Inferior parietal cortex (tissue), 1 donor: ENCODE results near the gene ARIH2.

Experiments used
- DNase-seq: peaks from one replicate; pipeline ENCODE4 v3.0.0-alpha.2; 2016; ENCODE audit errors: extremely low spot score

ARIH2 gene

GRCh38 chr3:48974076-48974864 is 55.6 kb downstream of the ARIH2 start:
- no peak for DNase-seq

DNA sequence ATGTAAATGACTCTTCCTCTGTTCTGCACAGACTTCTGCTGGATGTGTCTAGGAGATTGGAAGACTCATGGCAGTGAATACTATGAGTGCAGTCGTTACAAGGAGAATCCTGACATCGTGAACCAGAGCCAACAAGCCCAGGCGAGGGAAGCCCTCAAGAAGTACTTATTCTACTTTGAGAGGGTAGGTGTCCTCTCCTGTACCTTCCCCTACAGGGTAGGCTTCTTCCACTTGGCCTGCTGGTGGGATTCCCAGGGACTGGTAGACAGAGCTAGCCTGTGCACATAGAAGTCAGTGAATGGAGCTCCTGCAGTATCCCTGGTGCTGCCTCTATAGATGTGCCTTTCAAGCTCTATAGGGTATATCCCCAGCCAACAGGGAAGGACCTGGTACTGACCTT is 60.8 kb downstream of the ARIH2 start:
- no peak for DNase-seq

DNA sequence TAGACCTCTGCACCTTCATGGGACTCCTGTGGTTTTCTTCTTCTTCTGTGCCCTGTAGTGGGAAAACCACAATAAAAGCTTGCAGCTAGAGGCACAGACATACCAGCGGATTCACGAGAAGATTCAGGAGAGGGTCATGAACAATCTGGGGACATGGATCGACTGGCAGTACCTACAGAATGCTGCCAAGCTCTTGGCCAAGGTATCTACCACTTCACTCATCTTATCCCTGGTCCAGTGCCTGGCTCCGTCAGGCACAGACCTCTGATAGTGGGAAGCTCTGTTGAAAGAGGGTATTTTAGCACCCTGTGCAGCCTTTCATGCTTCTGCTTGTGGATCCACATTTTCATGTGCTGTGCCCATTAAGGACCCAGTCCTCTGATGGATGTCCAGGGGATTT is 61.7 kb downstream of the ARIH2 start:
- no peak for DNase-seq

DNA sequence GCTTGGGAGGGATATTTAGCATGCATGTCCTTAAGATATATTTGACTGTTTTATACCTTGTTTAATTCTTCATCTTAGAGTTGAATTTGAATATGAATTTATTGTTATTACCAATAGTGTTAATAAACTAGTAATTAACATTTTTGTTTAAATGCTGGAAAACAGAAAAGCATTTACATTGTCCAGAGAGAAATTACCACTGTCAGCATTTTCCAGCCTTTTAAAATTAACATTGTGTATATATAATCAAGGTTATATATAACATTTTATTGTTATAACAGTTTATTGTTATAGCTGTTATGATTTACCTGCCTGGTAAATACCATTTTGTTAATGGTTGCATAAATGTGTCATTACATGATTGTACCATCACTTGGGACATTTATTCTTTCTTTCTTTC is 63.4 kb downstream of the ARIH2 start:
- no peak for DNase-seq

DNA sequence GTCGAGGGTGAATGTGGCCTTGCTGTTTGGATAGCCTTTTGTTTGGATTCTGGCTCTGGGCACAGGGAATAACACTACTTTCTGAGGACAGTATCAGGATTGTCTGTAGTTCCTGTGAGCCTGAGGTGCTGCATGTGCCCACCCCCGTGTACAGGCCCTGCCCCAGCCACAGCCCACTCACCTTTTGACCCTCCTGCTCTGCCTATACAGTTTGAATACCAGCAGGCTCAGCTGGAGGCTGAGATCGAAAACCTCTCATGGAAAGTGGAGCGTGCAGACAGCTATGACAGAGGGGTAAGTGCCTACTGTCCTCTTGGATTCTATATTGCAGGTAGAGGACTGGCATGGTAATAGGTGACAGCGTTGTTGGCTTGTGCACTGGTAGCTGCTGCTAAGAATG is 64.0 kb downstream of the ARIH2 start:
- DNase-seq, result no peak

DNA sequence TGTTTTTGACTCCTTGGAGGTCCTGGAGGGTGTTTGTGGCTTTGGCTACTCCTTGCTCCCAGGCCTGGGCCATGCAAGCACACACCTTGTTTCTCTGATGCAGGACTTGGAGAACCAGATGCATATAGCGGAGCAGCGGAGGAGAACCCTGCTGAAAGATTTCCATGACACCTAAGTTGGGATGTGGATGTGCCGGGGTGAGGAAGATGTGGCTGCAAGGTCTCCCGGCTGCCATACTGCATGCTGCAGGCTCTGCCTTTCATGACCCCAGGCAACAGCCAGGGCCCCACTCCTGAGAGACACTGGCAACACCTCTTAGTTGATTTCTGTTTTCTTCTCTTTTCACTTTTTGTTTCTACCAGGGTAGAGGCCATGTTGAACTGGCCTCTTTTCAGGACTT is 64.5 kb downstream of the ARIH2 start:
- no peak for DNase-seq

- DNase-seq, result no peak
These were observed 66.0 kb downstream of the ARIH2 start for GRCh38 chr3:48984663-48985062.

GRCh38 chr3:48985831-48986376 is 67.3 kb downstream of the ARIH2 start:
- DNase-seq, result no peak

DNA sequence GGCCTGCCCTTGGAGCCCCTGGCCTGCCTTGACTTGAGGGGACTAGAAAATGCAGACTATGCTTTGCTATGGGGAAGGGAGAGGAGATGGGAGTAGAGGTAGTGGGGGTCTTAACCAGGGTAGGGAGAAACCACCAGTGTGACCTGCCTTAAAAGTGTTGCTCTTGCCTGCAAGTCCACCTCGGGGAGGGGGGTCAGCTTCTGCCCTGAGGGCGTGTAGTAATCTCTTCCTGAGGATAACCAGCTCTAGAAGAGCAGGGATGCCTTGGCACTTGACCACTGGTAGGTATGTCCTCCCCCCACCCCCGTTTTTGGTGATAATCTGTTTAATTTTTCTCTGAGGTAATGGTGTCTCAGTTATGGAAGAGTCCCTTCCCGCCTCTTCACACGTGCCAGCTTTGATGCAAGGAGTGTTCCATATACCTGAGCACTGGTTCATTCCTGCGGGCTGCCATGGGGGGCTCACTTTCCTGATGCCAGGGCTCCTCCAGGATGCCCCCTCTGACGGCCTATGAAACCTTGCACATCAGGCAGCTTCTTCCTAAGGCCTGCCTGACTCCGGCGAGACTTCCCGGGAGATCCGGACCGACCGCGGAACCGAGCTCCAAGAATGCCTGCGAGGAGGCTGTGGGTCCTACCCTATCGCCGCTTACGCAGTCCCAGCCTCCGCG is 70.6 kb downstream of the ARIH2 start:
- peak; percentile 8 for DNase-seq

- peak; percentile 81 for DNase-seq
These were observed 71.4 kb downstream of the ARIH2 start, which contains the start of gene P4HTM for GRCh38 chr3:48989796-48990635. TSS of gene P4HTM (plus strand) at chr3:48990241. CDS start at chr3:48990257, 16 bp downstream.

- peak; percentile 46 for DNase-seq
These were observed 72.2 kb downstream of the ARIH2 start for GRCh38 chr3:48990636-48991469.

DNA sequence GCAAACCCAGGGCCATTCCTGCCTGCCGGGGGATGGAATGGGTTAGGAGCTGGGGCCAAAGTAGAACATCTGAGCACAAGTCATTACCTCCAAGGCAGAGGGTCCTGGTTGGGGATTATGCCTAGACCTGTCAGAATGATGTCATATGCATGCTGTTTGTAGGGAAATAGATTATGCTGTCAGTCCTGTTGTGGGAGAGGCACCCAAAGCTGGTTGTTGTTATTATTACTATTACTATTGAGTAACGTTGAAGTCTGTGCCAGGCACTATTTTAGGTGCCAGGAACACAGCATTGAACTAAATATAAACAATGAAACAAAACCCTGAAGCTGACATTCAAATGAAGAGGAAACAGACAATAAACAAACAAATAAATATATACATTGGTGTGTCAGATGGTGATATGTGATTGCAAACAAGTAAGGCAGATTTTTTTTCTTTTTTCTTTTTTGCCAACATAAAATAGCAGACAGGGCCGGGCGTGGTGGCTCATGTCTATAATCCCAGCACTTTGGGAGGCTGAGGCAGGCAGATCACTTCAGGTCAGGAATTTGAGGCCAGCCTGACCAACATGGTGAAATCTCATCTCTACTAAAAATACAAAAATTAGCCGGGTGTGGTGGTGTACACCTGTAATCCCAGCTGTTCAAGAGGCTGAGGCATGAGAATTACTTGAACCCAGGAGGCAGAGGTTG is 73.4 kb downstream of the ARIH2 start:
- no peak for DNase-seq

- no peak for DNase-seq
These were observed 75.2 kb downstream of the ARIH2 start for GRCh38 chr3:48993834-48994233.

DNA sequence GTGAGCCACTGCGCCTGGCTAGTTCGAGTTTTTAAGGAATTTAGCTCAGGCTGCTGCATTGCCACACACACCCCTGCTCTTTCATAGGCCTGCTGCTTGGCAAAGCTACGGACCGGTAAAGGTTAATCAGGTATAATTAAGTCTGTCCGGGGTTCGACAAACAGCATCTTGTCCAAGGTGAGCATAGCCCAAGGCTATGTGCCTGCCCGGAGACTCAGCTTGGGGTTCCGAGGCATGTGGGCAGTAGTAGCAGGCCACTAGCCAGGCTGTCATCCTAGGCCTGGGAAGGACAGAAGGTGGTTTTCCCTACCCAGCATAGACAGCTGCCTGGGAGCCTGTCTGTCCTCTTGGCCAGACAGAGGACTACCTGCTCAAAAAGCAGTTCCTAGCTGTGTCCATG is 78.0 kb downstream of the ARIH2 start:
- DNase-seq, result no peak

GRCh38 chr3:48997102-48997635 is 78.5 kb downstream of the ARIH2 start:
- no peak for DNase-seq

DNA sequence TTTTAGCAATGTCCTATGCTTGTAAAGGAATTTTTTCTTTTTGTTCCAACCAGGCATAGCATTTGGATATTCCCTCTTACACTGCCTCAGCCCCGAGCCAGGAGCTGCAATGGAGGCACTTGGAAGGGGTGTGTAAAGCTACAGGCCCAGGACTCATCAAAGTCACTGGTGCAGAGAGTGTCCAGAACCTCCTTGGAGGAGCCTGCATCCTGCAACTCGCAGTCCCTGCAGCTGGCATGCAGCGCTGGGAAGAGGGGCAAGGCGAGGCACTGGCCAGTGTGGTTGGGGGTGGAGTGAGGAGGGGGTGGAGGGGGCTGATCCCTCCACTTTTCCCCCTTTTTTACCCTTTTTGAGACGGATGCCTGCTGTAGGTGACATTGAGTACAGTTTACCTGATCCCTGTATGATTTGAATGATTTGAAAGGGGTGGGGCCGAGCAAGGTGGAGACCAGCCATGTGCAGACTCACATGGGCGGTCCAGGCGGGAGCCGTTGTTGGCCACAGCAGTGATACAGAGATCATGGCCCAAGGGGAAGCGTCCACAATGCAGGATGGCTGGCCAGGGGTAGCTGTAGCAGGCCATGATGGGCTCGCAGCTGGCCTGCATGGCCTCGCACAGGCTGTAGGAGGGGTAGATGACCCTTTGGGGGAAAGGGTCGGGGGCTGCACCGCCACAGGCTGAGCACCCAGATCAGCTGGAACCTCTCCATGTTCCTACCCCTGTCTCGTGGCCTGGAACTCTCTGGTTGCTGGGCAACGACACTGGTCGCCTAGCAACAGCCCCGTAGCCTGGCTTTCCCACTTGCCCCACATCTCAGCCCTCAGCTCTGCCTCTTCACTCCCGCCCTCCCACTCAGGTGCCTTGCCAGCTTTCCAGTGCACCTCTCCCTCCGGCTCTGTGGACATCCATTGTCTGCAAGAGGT is 79.3 kb downstream of the ARIH2 start:
- peak; percentile 17 for DNase-seq

GRCh38 chr3:48999085-48999858 is 80.6 kb downstream of the ARIH2 start:
- no peak for DNase-seq

DNA sequence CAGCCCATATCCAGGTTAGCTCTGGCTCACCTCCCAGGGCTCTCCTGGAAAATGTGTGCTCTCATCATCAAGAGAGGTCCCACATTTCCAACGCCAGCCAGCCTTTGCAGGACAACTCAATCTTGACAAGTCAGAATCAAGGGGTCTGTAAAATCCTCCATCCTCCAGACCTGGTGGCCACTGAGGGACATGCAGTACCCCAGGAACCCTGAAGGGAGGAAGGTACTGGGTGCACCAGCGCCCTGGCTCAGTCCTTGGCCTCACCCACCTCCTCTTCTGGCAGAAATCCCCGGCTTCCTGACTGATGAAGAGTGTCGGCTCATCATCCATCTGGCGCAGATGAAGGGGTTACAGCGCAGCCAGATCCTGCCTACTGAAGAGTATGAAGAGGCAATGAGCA is 82.5 kb downstream of the ARIH2 start:
- no peak for DNase-seq
